ENCODE data around the gene GRIA3.

DNA sequence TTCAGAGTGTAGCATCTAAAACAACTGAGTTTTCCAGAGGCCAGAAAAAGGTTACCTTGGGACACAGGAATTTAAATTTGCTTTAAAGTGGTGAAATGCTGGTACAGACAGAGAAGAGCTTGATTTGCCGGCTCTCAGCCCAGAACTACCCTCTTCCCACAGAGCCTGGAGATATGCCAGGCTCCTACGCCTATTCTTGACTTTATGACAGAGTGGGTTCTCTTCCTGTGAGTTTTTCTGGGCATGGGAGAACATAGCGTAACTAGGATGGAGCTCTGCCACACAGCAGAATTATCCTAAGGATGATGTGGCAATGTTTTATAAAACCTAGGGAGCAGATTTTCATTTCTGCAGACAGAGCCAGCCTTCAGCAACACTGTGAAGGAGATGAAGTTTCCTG lies 241.8 kb downstream of the GRIA3 start:
- no peak for TF ChIP-seq CTCF (conservative IDR thresholded peaks at IDR 0.05; ENCODE audit: low read length)
- no peak for TF ChIP-seq EZH2phosphoT487 (IDR thresholded peaks at IDR 0.05; ENCODE audit: borderline replicate concordance, low read depth, low read length)

Measured in OCI-LY7 (cell line).